ENCODE measurements around the gene BLOC1S4.

BLOC1S4 gene

GRCh38 chr4:6689506-6689960 lies 26.4 kb upstream of the BLOC1S4 start:
- DNase-seq (ENCODE audit: extremely low read depth in 1 of 2, low read depth in 1 of 2) = no peak

DNA sequence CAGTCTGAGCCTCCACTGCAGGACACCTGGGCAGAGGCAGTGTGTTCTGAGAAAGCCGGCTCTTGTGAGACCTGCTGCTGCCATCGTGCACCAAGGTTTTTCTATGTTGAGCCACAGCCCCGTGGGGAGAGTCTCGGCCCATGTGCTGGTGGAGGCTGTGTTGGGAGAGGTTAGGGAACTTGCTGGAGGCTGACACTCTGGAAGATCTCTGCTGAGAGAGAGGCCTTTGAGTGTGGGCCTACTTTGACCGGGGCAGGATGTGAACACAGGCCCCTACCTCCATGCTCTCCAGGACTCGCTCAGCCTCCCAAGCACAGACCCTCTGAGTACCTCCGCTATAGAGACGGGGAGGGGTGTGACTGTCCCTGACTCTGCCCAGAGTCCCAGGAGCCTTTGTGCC lies 23.6 kb upstream of the BLOC1S4 start:
- DNase-seq (ENCODE audit: extremely low read depth in 1 of 2, low read depth in 1 of 2) = no peak

GRCh38 chr4:6692806-6693205 lies 23.2 kb upstream of the BLOC1S4 start:
- no peak for DNase-seq (ENCODE audit: extremely low read depth in 1 of 2, low read depth in 1 of 2)

DNA sequence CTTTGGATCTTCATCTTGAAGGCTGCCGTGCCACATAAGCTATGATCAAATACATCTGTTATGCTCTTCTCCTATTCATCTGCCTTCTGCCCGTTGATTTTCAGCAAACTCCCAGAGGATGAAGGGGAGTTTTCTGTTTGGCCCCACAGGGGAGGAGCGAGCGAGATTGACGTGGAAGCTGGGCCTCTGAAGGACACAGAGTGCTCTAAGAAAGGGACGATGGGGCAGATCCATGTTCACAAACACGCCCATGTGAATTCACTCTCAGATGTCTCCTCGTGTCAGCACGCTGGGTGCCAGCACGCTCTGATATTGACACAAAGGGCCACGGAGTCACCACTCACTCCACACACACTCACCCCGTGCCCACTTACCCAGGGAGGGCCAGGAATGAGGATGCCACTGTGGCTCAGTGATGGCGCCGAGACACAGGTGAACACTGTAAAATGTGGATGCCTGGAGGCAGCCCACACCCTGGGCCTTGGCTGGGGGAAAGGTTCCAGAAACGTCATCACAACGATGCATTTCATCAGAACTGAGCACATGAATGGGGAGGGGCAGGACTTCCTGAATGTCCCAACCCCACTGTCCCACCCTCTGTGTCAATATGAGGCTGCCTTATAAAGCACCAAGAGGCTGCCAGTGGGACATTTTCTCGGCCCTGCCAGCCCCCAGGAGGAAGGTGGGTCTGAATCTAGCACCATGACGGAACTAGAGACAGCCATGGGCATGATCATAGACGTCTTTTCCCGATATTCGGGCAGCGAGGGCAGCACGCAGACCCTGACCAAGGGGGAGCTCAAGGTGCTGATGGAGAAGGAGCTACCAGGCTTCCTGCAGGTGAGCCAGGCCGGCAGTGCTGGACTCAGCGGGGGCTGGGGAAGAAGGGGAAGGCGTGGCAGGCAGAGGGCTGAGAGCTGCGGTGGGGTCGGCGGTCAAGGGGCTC lies 22.5 kb upstream of the BLOC1S4 start, which contains the start of gene S100P:
TSS of gene S100P (plus strand) at position 648 of the 946 bp plus-strand sequence. CDS start at position 703, 55 bp downstream.
- DNase-seq (ENCODE audit: extremely low read depth in 1 of 2, low read depth in 1 of 2) = no peak

GRCh38 chr4:6694177-6694901 lies 21.6 kb upstream of the BLOC1S4 start:
- DNase-seq (ENCODE audit: extremely low read depth in 1 of 2, low read depth in 1 of 2) = no peak

GRCh38 chr4:6695660-6696610 lies 20.0 kb upstream of the BLOC1S4 start:
- DNase-seq (ENCODE audit: extremely low read depth in 1 of 2, low read depth in 1 of 2) = no peak

DNA sequence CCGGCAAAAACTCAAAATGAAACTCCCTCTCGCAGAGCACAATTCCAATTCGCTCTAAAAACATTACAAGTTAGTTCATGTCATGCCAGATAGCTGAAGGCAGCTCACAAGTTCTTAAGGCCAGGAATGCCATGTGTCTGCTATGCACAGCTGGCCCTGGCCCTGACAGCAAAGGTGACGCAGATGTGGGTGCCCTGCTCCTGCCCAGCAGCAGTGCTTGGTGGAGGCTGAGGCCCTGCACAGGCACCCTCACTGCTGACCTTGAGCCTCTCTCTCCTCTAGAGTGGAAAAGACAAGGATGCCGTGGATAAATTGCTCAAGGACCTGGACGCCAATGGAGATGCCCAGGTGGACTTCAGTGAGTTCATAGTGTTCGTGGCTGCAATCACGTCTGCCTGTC lies 19.4 kb upstream of the BLOC1S4 start:
- DNase-seq (ENCODE audit: extremely low read depth in 1 of 2, low read depth in 1 of 2) = no peak

GRCh38 chr4:6697131-6697530 lies 18.8 kb upstream of the BLOC1S4 start:
- DNase-seq (ENCODE audit: extremely low read depth in 1 of 2, low read depth in 1 of 2) = no peak

DNA sequence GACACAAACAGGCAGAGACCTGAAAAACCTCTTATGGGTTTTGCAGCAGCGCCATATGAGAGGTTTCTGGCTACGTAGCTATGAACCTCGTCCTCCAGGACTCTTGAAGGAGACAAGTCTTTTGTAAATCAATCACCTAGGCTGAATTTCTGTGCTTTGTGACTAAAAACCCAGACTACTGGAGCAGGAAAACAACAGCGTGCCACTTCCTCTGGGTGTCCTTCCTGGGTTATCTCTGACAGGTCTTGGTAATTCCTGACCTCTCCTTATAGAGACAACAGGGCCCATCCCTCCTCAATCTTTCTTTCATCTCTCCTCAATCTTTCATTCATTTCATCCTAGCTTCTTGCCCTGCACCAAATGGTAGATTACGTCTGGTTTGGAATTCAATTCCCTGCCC lies 16.6 kb upstream of the BLOC1S4 start:
- DNase-seq (ENCODE audit: extremely low read depth in 1 of 2, low read depth in 1 of 2) = no peak

DNA sequence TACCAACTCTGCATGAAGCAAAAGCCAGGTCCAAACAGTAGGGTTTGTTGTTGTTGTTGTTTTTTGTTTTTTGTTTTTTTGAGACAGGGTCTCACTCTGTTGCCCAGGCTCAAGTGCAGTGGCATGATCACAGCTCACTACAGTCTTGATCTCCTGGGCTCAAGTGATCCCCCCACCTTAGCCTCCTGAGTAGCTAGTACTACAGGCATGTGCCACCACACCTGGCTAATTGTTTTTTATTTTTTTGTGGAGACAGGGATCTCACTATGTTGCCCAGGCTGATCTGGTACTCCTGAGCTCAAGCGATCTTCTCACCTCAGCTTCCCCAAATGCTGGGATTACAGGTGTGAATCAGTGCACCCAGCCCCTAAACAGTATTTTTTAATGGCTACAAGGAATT lies 16.1 kb upstream of the BLOC1S4 start:
- no peak for DNase-seq (ENCODE audit: extremely low read depth in 1 of 2, low read depth in 1 of 2)

- DNase-seq (ENCODE audit: extremely low read depth in 1 of 2, low read depth in 1 of 2) = no peak
Observed at GRCh38 chr4:6701371-6701770, 14.6 kb upstream of the BLOC1S4 start.

- no peak for DNase-seq (ENCODE audit: extremely low read depth in 1 of 2, low read depth in 1 of 2)
Observed at GRCh38 chr4:6702761-6703160, 13.2 kb upstream of the BLOC1S4 start.

DNA sequence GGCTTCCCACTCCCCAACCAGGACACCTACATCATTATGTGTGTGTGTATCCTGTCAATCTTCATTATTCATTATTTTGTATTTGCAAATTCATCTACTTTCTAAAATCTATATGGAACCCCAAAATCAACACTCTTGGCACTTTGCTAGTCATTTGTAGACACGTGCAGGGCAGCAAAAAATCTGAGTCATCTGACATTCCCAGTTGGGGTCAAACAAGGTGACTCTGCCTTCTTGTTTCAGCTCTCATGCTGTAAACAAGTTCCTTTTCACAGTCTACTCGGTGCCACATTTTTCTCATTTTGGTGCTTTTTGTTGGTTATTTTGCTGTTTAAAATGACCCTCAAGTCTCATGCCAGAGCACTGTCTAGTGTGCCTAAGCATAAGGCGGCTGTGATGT lies 12.2 kb upstream of the BLOC1S4 start:
- DNase-seq (ENCODE audit: extremely low read depth in 1 of 2, low read depth in 1 of 2) = no peak

DNA sequence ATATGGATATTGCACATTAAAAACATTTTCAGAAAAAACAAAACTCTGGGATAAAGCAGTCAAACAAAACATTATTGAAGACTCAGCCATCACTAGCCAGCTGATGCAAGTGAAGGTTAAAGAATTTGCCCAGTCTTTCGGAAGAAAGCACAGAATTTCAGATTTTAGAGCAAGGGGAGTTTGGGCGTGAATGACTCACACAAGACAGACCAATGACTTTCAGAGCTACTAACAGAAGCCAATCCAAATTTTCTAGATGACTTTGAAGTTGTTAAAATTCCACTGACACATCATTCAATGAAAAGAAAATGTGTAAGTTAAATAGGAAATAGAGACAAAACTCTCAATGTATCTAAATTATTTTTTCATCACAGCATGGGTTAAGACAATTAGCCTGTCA lies 10.3 kb upstream of the BLOC1S4 start:
- no peak for DNase-seq (ENCODE audit: extremely low read depth in 1 of 2, low read depth in 1 of 2)

DNA sequence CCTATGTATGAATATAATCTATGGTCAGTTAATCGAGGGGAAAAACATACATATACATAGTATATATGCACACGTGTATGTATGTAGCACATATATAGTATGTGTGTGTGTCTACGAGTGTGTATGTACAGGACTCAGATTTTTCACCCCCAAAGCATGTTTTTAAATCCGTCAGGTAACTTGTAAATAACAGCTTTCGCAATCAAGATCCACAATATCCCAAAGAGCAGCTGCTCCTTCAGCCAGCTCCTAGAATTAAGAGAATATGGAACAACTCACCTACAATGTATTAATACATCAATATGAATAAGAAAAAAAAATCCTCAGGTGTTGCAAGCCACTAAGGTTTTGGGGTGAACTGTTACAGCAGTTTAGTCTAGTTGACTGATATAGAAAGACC lies 9.8 kb upstream of the BLOC1S4 start:
- DNase-seq (ENCODE audit: extremely low read depth in 1 of 2, low read depth in 1 of 2) = no peak

- DNase-seq (ENCODE audit: extremely low read depth in 1 of 2, low read depth in 1 of 2) = peak; percentile 86 to 94
Observed at GRCh38 chr4:6709230-6710114, 6.5 kb upstream of the BLOC1S4 start, which contains the start of gene MRFAP1L1. TSS of gene MRFAP1L1 (minus strand) at chr4:6709865. CDS start at chr4:6709629, 236 bp downstream.

GRCh38 chr4:6710282-6710681 lies 5.7 kb upstream of the BLOC1S4 start:
- no peak for DNase-seq (ENCODE audit: extremely low read depth in 1 of 2, low read depth in 1 of 2)

- DNase-seq (ENCODE audit: extremely low read depth in 1 of 2, low read depth in 1 of 2) = no peak
Observed at GRCh38 chr4:6710996-6711395, 5.0 kb upstream of the BLOC1S4 start.

DNA sequence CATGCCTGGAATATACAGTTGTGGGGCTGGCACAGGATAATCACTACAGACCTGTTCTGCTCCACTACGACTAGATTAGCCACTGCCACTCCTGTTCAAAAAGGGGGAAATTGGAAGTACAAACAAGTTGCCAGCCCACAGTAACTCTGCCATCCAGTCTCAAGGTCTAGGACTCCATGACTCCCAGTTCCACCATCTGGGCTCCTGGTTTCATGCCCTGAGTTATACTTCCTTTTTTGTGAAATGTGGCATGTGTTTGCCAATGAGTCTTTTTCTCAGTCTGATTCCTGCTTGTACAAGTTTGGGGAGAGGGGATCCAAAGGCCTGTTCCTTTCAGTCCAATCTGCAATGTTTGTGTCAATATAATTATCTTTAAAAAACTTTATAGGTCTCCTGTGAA lies 1.0 kb upstream of the BLOC1S4 start:
- no peak for DNase-seq (ENCODE audit: extremely low read depth in 1 of 2, low read depth in 1 of 2)

- no peak for DNase-seq (ENCODE audit: extremely low read depth in 1 of 2, low read depth in 1 of 2)
Observed at GRCh38 chr4:6715704-6716017, 313 bp upstream of the BLOC1S4 start.

Measured in stimulated activated CD8-positive, alpha-beta memory T cell treated with anti-CD3 and anti-CD28 coated beads, Interleukin-7, amount 100 ng/mL, for 48 hours (primary cell).